Right atrium auricular region (tissue), 2 donors: ENCODE data around the gene ICA1. TPM values are rescaled to one million over a fixed set of nuclear protein-coding genes. Genes with fewer than 3 reads are reported as not detected.

Experiments
- DNase-seq: peaks from one replicate; pipeline ENCODE4 v3.0.0-alpha.2; 2019; ENCODE audit warnings: low spot score
- H3K27ac ChIP-seq, 2 donors: fragments of 200-600 bp; sonication (generic); 1 replicate in 1 of 2; 2 replicates in 1 of 2; pipeline ENCODE4 v1.5.1; 2016 to 2019
- H3K27me3 ChIP-seq, 2 donors: fragments of 200-600 bp; sonication (generic); one replicate each; pipeline versions ENCODE4 v1.5.1 to v1.6.0; 2017 to 2019
- H3K36me3 ChIP-seq: fragments of 200-600 bp; sonication (generic); one replicate; pipeline ENCODE4 v1.5.1; 2016
- H3K4me1 ChIP-seq, 2 donors: fragments of 200-600 bp; sonication (generic); one replicate each; pipeline versions ENCODE4 v1.5.1 to v1.6.0; 2017 to 2019
- H3K4me3 ChIP-seq, 2 donors: fragments of 200-600 bp; sonication (generic); 1 replicate in 1 of 2; 2 replicates in 1 of 2; pipeline ENCODE4 v1.5.1; 2017 to 2019; ENCODE audit warnings: mild to moderate bottlenecking in 1 of 2, moderate library complexity in 1 of 2
- H3K9me3 ChIP-seq, 2 donors: fragments of 200-600 bp; sonication (generic); one replicate each; pipeline ENCODE4 v1.5.1; 2019
- total RNA-seq, 2 donors: library from RNA; depleted of rRNA; stranded (reverse); fragments of >200 nt; gene quantifications; one replicate each; pipeline ENCODE4 v1.1.0, GENCODE V29; 2016
- TF ChIP-seq, protein P1 (sequence below), 2 donors: fragments of 200-600 bp; sonication (generic); IDR thresholded peaks; one replicate each; pipeline ENCODE4 v1.5.1; 2019; ENCODE audit warnings: antibody characterized with exemption in 2 of 2

The ICA1 gene
- total RNA-seq, 2 donors from 2014 or later = 39.4 to 51.8 TPM

DNA sequence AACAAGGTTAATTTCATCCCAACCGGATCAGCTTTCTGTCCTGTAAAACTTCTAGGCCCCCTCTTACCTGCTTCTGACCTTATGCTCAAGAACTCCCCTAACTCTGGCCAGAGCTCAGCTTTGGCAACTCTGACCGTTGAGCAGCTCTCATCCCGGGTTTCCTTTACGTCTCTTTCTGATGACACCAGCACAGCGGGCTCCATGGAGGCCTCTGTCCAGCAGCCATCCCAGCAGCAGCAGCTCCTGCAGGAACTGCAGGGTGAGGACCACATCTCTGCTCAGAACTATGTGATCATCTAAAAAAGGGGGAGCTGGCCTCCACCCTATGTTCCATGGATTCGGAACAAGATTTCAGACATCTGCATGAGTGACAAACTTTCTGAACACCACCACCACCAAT is 175.7 kb downstream of the ICA1 start:
- TF ChIP-seq, protein P1, sequence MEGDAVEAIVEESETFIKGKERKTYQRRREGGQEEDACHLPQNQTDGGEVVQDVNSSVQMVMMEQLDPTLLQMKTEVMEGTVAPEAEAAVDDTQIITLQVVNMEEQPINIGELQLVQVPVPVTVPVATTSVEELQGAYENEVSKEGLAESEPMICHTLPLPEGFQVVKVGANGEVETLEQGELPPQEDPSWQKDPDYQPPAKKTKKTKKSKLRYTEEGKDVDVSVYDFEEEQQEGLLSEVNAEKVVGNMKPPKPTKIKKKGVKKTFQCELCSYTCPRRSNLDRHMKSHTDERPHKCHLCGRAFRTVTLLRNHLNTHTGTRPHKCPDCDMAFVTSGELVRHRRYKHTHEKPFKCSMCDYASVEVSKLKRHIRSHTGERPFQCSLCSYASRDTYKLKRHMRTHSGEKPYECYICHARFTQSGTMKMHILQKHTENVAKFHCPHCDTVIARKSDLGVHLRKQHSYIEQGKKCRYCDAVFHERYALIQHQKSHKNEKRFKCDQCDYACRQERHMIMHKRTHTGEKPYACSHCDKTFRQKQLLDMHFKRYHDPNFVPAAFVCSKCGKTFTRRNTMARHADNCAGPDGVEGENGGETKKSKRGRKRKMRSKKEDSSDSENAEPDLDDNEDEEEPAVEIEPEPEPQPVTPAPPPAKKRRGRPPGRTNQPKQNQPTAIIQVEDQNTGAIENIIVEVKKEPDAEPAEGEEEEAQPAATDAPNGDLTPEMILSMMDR (IDR thresholded peaks at IDR 0.05) = no peak

DNA sequence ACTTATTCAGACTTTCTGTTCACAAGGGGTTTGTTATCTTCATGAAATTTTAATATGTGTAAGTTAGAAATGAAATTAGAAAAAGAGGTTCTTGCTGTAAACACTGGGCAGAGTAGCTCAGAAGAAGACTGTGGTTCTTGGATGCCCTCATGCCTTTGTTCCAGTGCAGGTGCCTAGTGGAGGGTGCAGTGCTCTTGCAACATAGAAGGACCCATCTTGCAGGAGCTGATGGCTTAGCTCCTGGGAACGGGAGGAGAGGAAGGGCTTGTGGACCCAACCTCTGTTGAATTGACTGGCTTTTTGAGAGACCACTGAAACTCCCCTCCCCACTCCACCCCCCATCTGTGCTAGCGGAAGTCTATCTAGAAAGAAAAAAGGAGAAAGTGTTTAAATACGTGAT is 176.5 kb downstream of the ICA1 start:
- TF ChIP-seq, protein P1 (IDR thresholded peaks at IDR 0.05) = no peak
- no peaks in the 10 kb centered on the region for H3K36me3 ChIP-seq
- no peak for DNase-seq
- no peaks in the 10 kb centered on the region for H3K27me3 ChIP-seq
- H3K4me3 ChIP-seq = no peak overlapping the region
- H3K9me3 ChIP-seq = no peaks in the 10 kb centered on the region
- H3K27ac ChIP-seq = no peak overlapping the region
- H3K4me1 ChIP-seq = no peaks in the 10 kb centered on the region

More for the DNA sequence above, 175.7 kb downstream of the ICA1 start:
- Histone ChIP-seq H3K27ac (no peak overlapping the region), H3K27me3 (no peaks in the 10 kb centered on the region), H3K4me1 (no peaks in the 10 kb centered on the region), H3K9me3 (no peaks in the 10 kb centered on the region), H3K36me3 (no peaks in the 10 kb centered on the region), H3K4me3 (no peak overlapping the region)
- no peak for DNase-seq

DNA sequence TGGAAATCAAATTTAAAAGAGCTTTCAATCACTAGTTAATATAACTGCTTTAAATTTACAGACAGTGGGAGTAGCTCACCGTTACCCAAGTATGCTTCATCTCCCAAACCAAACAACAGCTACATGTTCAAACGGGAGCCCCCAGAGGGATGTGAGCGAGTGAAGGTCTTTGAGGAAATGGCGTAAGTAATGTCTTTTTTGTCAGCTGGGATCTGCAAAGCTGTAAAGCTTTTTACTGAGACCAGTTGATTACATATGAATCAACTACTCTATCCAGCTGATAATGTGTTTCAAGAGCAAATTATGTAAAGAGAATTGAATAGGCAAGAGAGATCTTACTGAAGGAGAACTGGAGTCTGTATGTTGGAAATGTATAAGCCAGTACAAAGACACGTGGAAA is 177.1 kb downstream of the ICA1 start:
- H3K4me1 ChIP-seq = no peaks in the 10 kb centered on the region

DNA sequence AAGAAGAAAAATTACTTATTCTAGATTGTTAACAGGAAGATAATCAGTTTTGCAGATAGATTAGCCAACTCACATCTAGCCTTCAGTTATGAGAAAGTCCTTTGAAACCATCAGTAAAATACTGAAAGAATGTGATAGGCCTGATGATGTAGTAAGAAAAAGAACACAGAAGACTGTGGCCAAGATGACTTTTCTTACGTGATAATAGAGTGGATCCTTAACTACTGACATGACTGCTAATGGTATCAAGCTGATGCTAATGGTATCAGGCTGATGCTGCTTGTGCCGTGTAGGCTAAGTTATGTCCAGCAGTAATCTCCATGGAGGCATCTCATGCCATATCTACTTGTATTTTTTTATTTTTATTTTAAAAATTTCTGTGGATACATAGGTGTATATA is 179.2 kb downstream of the ICA1 start:
- Histone ChIP-seq H3K27me3 (no peaks in the 10 kb centered on the region), H3K9me3 (no peaks in the 10 kb centered on the region), H3K4me1 (no peaks in the 10 kb centered on the region), H3K36me3 (no peaks in the 10 kb centered on the region), H3K27ac (no peak overlapping the region), H3K4me3 (no peak overlapping the region)
- TF ChIP-seq, protein P1 (IDR thresholded peaks at IDR 0.05) = no peak
- no peak for DNase-seq

More for the DNA sequence above, 177.1 kb downstream of the ICA1 start:
- Histone ChIP-seq H3K27me3 (no peaks in the 10 kb centered on the region), H3K9me3 (no peaks in the 10 kb centered on the region), H3K27ac (no peak overlapping the region), H3K4me3 (no peak overlapping the region), H3K36me3 (no peaks in the 10 kb centered on the region)
- DNase-seq = no peak
- TF ChIP-seq, protein P1 (IDR thresholded peaks at IDR 0.05) = no peak

DNA sequence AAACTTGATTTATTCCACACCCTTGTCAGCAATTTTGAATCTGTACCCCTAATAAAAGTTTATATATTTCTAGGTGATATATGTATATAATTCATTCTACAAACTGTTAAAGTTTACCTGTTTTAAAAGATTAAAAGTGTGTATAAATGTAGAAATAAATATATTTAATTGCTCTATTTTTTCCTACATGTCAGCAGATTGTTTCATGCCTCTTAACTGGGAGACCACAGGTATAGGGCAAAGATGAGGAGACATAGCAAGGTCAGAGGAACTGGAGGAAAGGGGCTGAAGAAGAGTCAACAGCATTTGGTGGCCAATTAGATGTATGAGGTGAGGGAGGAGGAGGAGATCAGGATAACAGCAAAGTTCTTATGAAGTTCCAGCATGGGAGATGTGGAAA is 183.5 kb downstream of the ICA1 start:
- Histone ChIP-seq H3K27me3 (no peaks in the 10 kb centered on the region), H3K4me1 (no peaks in the 10 kb centered on the region), H3K27ac (no peak overlapping the region), H3K9me3 (no peaks in the 10 kb centered on the region), H3K4me3 (no peak overlapping the region), H3K36me3 (no peaks in the 10 kb centered on the region)
- TF ChIP-seq, protein P1 (IDR thresholded peaks at IDR 0.05) = no peak
- DNase-seq = no peak

DNA sequence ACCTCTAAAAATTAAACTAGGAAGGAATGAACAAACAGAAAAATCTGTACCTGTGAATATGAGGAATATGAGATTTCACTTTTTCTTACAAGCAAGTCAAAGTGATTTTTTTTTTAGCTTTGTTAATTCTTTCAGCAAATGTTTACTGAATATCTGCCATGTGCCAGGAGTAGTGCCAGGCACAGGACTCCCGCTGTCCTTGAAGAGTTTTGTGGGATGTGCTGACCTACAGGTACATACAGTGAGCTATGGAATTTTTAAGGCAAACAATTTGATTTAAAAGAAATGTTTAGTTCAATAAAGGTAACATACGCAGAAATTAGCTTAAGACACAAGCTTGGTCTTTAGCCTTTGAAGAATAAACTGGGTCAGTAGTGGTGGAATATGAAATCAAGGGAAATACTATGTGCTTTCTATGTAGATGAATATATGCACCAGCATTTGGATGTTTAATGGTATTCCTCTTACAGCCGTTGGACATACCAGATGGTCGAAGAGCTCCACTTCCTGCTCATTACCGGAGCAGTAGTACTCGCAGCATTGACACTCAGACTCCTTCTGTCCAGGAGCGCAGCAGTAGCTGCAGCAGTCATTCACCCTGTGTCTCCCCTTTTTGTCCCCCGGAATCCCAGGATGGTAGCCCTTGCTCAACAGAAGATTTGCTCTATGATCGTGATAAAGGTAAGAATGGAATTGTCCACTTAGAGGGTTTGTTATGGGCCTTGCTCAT is 191.4 kb downstream of the ICA1 start:
- Histone ChIP-seq H3K36me3 (no peaks in the 10 kb centered on the region), H3K4me1 (peaks cover 0 to 7% of the 10 kb centered on the region in 2 donors), H3K27ac (no peak overlapping the region), H3K9me3 (no peaks in the 10 kb centered on the region), H3K27me3 (no peaks in the 10 kb centered on the region), H3K4me3 (no peak overlapping the region)
- TF ChIP-seq, protein P1 (IDR thresholded peaks at IDR 0.05) = no peak
- no peak for DNase-seq
